ENCODE data around the gene SLC25A17. TPM values are rescaled to one million over a fixed set of nuclear protein-coding genes. Genes with fewer than 3 reads are reported as not detected.
"Not testable (repeated sequence)": the region's sequence is repeated elsewhere in the genome, so short reads cannot be mapped to it uniquely, and the experiment has no call there.

The SLC25A17 gene
- total RNA-seq, 2 donors from 2014 or later, result 5.5 to 7.2 TPM

DNA sequence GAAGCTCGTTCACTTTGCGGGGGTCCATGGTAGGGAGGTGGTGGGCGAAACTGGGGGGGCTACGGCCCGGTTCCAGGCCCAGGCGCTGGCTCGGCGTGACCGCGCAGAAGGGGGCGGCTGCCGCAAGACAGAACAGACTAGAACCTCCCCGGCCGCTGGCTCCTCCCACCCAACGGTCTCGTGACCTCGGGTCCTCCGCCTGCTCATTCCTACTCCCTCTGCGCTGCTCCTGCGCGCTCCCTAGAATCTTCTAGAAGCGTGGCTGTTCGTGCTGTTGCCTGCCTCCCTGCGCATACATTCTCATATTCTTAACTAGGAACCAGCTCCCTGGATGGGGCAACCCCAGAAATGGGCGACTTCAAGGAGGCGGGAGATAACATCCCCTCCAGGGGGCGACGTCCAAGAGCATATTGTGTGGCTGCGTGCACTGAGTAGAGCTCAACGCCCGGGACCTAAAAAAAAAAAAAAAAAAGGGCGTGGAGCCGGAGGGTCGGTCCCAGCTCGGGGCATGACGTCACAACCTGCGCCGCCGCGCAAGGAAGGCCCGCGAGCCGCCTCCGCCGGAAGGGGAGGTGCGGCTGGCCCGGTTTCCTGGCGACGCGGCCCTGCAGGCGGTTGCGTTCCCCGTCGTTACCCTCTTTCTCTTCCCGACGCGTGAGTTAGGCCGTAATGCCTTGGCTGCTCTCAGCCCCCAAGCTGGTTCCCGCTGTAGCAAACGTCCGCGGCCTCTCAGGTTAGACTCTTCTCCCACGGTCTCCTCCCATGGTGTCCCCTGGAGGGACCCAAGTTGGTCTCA lies 37.6 kb upstream of the SLC25A17 start, which contains the start of the genes ST13 and XPNPEP3:
ST13 (minus strand) TSS at position 127 of the 796 bp plus-strand sequence; CDS start at position 28, 99 bp downstream.
XPNPEP3 (plus strand) TSS at position 636 of the 796 bp plus-strand sequence; CDS start at position 670, 34 bp downstream.
- peaks cover 0 to 48% of the 10 kb centered on the region in 2 donors for H3K4me1 ChIP-seq

DNA sequence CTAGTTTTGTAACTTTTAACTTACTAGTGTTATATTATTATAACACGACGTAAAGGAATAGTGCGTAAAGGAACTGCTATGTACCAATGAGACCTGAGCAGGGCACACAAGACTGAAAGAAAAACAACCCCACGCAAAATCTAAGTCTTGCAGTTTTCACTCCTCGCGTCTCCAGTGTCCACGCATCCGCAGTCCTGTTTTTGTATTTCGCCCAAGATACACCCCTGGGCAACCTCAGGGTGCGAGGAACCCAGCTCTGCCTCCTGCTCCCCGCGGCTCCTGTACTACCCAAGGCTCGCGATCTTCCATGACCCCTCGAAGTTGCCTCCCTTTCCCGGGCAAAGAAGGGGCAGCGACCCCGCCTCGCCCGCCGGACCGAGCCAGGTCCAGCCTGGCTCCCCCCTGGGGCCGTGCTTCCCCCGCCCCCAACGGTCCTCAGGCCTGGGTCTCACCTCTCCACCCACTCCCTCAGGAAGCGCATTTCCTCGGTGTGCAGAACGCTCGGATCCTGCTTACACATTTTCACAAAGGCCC lies 36.9 kb upstream of the SLC25A17 start:
- H3K4me3 ChIP-seq, result peak overlapping the region; percentile 87 to 97
- no peaks in the 10 kb centered on the region for H3K9me3 ChIP-seq
- H3K36me3 ChIP-seq, result no peaks in the 10 kb centered on the region
- peak overlapping the region; percentile 96 to 98 for H3K27ac ChIP-seq
- no peaks in the 10 kb centered on the region for H3K27me3 ChIP-seq
- peaks cover 0 to 48% of the 10 kb centered on the region in 2 donors for H3K4me1 ChIP-seq
- TF ChIP-seq, protein P1, sequence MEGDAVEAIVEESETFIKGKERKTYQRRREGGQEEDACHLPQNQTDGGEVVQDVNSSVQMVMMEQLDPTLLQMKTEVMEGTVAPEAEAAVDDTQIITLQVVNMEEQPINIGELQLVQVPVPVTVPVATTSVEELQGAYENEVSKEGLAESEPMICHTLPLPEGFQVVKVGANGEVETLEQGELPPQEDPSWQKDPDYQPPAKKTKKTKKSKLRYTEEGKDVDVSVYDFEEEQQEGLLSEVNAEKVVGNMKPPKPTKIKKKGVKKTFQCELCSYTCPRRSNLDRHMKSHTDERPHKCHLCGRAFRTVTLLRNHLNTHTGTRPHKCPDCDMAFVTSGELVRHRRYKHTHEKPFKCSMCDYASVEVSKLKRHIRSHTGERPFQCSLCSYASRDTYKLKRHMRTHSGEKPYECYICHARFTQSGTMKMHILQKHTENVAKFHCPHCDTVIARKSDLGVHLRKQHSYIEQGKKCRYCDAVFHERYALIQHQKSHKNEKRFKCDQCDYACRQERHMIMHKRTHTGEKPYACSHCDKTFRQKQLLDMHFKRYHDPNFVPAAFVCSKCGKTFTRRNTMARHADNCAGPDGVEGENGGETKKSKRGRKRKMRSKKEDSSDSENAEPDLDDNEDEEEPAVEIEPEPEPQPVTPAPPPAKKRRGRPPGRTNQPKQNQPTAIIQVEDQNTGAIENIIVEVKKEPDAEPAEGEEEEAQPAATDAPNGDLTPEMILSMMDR (IDR thresholded peaks at IDR 0.05), result no peak
- DNase-seq (ENCODE audit: low spot score), result no peak

More for the DNA sequence above, 37.6 kb upstream of the SLC25A17 start, which contains the start of the genes ST13 and XPNPEP3:
- TF ChIP-seq, protein P1 (IDR thresholded peaks at IDR 0.05), result peak in 1 of 2 donors; percentile 26
- Histone ChIP-seq H3K4me3 (peak within 1 kb of the TSS; percentile 87 to 97), H3K27me3 (no peaks in the 10 kb centered on the region), H3K9me3 (no peaks in the 10 kb centered on the region), H3K27ac (peak within 1 kb of the TSS; percentile 96 to 98), H3K36me3 (no peaks in the 10 kb centered on the region)
- peak; percentile 97 for DNase-seq (ENCODE audit: low spot score)

DNA sequence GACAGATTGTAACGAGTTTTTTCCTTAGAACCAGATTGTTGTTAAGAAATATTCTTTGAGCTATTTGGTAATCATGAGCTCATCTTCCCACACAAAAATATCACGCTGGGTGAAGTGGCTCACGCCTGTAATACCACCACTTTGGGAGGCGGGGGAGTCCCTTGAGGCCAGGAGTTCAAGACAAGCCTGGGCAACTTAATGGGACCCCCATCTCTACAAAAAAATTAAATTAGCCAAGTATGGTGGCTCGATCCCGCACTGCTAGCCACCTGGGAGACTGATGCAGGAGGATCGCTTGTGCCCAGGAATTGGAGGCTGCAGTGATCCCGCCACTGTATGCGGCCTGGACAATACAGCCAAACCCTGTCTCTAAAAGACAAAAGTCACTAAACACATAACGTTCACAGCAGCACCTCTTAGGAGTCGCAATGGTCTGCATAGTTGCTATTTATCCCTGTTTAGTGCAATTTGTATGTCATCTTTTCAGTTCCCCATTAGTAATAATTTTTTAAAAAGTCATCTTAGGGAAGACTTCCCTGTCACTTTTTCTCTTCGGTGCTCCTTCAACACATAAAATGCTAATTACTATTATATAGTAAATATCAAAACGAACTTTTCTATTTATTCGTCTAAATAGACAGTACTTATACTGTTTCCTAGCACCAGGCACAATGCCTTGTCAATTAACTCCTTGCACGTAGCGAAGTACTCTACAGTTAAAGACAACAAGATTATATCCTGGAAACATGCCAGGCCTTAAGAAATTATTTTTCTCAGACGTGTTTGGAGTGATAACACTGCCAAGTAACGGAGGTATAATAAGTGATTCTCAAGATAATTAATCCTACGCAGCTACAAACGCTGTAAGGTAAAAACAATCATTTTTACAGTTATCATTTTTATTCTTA lies 36.2 kb upstream of the SLC25A17 start:
- Histone ChIP-seq H3K4me3 (peak overlapping the region; percentile 87 to 97), H3K27me3 (no peaks in the 10 kb centered on the region), H3K9me3 (no peaks in the 10 kb centered on the region), H3K4me1 (peaks cover 0 to 48% of the 10 kb centered on the region in 2 donors), H3K27ac (peak overlapping the region; percentile 96 to 98), H3K36me3 (no peaks in the 10 kb centered on the region)
- no peak for DNase-seq (ENCODE audit: low spot score)
- TF ChIP-seq, protein P1 (IDR thresholded peaks at IDR 0.05), result no peak

DNA sequence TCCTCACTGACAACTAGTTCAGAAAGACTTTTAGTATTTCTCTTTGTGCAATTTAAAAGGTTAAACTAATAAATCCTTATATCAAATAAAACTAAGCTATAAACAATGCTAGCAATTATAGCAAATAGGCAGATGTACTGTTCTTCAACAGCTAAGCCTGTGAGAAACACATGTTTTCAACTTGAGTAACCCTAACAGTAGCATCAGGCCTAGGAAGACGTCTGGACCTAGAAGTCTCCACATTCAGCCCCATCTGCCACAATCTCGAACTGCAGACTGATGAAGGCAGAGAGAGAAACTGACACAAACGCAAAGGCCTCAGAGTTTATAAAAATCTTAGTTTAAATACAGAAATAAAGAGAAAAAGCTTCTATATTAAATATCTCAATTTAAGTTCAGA lies 34.8 kb upstream of the SLC25A17 start:
- TF ChIP-seq, protein P1 (IDR thresholded peaks at IDR 0.05), result no peak
- H3K4me3 ChIP-seq, result no peak overlapping the region
- no peak overlapping the region for H3K27ac ChIP-seq
- peaks cover 0 to 48% of the 10 kb centered on the region in 2 donors for H3K4me1 ChIP-seq
- DNase-seq (ENCODE audit: low spot score), result no peak
- no peaks in the 10 kb centered on the region for H3K9me3 ChIP-seq
- H3K36me3 ChIP-seq, result peaks cover 11% of the 10 kb centered on the region
- no peaks in the 10 kb centered on the region for H3K27me3 ChIP-seq

DNA sequence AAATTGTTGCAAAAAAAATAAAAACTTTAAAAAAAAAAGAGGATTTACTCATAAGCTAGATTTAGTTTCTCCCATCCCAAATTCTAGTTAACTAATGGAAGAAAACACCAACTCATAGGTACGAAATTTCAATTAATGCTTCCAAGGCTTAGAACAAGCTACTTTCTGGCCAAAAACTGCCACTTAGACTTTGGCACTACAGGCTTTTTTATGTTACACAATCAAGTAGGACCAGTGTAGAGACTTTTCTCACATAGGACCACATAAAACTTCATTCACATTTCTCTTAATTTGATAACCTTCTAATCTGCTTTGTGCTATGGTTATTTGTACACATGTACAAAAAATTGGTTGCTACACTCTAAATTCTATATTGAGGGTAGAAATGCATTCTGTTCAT lies 34.2 kb upstream of the SLC25A17 start:
- TF ChIP-seq, protein P1 (IDR thresholded peaks at IDR 0.05), result no peak
- Histone ChIP-seq H3K36me3 (peaks cover 18% of the 10 kb centered on the region), H3K4me3 (no peak overlapping the region), H3K9me3 (no peaks in the 10 kb centered on the region), H3K4me1 (peaks cover 0 to 48% of the 10 kb centered on the region in 2 donors), H3K27ac (no peak overlapping the region), H3K27me3 (no peaks in the 10 kb centered on the region)
- DNase-seq (ENCODE audit: low spot score), result no peak

DNA sequence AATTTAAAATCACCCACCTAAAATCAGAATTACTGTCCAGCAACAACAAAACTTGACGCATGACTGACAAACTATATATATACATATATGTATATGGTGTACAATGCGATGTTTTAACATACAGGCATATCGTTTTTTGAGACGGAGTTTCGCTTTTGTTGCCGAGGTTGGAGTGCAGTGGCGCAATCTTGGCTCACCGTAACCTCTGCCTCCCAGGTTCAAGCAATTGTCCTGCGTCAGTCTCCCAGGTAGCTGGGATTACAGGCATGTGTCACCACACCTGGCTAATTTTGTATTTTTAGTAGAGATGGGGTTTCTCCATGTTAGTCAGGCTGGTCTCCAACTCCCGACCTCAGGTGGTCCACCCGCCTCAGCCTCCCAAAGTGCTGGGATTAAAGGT lies 26.7 kb upstream of the SLC25A17 start:
- H3K4me3 ChIP-seq; H3K4me1 ChIP-seq; DNase-seq (ENCODE audit: low spot score); H3K9me3 ChIP-seq; H3K27me3 ChIP-seq; H3K27ac ChIP-seq: not testable (repeated sequence)
- peaks cover 84% of the 10 kb centered on the region for H3K36me3 ChIP-seq

Data from right atrium auricular region (tissue), 2 donors.